Activated CD4-positive, CD25-positive, alpha-beta regulatory T cell treated with anti-CD3 and anti-CD28 coated beads, Interleukin-2, amount 50 U/mL, for 24 hours (primary cell): ENCODE measurements around the gene PHF11.

Source experiments
- ATAC-seq, 2 donors: fragments of 150-1000 bp; cut with Tn5 transposase; one replicate each; pipeline ENCODE4 v1.10.0; 2021; ENCODE audit warnings: mild to moderate bottlenecking in 1 of 2, moderate library complexity in 1 of 2

PHF11 gene

DNA sequence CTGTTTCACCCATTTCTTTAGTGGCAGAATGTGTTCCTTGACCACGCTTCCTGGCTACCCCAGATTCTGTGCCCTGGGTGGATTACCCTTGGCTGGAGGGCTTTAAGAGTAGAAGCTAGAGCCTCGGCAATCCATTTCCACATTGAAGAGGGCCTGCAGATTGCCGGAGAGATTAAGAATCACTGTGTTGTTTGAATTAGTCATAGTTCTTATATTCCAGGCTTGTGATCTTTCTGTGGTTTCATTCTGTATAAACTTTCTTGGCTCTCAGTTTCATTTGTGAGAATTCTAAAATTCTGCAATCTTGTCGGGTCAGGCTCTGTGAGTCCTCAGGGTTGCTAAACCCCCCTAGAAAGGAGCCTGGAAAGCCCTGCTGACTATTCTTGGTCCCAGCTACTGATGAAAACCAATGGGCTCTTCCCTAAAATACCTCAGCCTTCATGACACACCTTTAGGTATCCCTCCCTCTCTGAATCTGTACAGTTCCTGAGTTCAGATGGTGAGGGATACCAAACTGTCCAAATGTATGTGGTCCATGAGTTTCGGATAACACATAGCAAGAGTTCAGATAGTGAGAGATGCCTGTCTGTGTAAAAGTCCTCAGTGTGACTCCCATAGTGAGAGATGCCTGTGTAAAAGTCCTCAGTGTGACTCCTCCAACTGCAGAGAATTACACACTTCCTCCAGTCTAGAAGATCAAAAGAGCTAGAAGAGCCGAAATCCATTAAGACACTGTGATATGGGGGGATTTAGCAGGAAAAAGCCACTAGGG, 4.3 kb downstream of the PHF11 start:
- no peak for ATAC-seq

- no peak for ATAC-seq
Observed at GRCh38 chr13:49502954-49503353, 7.2 kb downstream of the PHF11 start.

DNA sequence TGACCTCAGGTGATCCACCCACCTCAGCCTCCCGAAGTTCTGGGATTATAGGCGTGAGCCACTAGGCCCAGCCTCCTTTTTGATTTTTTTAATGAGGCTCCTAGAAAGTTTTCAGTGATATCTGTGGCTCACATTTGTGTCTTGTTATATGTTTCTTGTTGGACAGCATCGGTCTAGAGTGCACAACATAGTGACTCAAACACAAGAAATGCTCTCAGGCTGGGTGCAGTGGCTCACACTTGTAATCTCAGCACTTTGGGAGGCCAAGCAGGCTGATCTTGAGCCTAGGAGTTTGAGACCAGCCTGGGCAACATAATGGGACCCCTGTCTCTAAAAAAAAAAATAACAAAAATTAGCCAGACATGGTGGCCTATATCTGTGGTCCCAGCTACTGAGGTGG, 8.2 kb downstream of the PHF11 start:
- ATAC-seq = no peak

DNA sequence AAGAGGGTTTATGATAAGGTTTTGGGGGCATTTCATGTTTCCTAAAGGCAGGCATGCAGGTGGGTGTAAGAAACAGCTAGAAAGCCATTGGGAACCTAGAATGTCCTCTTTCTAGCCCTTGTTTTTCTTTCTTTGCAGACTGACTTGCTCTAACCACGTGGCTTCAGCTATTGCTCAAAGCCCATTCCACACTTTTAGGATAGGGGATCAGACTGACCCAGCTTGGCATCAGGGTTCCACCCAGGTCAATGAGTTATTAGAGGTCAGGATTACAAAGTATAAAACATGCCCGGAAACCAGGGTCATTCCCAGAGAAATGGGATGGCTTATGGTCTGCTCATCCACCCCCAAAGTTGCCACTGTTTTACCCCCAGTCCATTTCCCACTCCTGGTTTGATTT, 16.8 kb downstream of the PHF11 start:
- no peak for ATAC-seq

DNA sequence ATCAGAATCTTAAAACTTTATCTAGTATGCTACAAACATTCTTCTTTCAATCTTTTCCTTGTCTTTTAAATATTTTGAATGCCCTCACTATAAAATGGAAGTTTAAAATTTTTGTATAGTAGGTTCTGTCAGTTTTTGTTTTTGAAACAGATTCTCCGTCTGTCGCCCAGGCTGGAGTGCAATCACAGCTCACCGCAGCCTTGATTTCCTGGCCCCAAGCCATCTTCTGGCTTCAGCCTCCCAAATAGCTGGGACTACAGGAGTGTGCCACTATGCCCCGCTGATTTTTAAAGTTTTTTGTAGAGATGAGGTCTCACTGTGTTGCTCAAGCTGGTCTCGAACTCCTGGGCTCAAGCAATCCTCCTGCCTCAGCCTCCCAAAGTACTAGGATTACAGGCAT, 20.7 kb downstream of the PHF11 start:
- ATAC-seq = no peak

- no peak for ATAC-seq
Observed at GRCh38 chr13:49517461-49517860, 21.7 kb downstream of the PHF11 start.

DNA sequence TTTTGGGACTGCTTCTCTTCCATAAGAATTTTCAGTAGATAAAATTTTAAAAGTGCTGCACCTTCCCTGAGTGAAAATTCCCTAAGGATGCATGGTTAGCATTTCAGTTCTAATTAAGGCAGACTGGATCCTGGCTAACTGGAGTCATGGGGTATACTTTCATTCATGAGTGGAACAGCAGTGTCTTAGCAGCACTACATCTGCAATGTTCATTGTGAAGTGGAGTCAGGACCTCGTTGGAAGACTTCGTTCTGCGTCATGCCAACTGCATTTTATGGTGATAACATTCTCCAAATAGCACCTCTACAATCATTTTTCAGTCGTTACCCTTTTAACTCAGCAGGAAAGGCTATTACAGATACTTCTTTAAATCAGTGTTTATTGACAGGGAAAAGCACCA, 25.5 kb downstream of the PHF11 start:
- no peak for ATAC-seq

GRCh38 chr13:49524740-49525501, 29.2 kb downstream of the PHF11 start:
- ATAC-seq = no peak

GRCh38 chr13:49527123-49527522, 31.4 kb downstream of the PHF11 start:
- ATAC-seq = no peak

DNA sequence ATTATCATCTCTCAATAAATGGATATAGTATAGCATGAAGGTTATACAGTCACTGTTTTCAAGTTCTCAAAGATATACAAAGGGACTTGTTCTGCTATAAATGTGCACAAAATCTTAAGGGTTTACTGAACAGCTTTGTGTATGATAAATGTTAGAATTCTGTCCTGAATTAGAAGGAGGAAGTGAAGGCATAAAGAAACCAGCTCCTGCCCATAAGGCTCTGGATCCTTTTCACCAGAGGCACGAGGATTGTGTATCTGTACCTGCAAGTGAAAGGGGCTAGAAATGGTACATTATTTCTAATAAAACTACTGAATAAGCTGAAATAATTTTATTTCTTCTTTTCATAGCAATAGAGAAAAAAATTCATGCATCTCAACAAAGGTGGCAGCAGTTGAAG, 32.4 kb downstream of the PHF11 start:
- ATAC-seq = no peak

DNA sequence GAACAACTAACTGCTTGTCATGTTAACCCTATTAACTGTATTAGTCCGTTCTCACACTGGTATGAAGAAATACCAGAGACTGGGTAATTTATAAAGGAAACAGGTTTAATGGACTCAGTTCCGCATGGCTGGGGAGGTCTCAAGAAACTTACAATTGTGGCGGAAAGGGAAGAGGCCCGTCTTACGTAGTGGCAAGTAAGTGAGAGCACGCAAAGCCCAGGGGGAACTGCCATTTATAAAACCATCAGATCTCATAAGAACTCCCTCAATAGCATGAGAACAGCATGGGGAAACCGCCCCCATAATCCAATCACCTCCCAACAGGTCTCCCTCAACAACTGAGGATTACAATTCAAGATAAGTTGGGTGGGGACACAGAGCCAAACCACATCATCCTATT, 34.7 kb downstream of the PHF11 start:
- ATAC-seq = no peak

DNA sequence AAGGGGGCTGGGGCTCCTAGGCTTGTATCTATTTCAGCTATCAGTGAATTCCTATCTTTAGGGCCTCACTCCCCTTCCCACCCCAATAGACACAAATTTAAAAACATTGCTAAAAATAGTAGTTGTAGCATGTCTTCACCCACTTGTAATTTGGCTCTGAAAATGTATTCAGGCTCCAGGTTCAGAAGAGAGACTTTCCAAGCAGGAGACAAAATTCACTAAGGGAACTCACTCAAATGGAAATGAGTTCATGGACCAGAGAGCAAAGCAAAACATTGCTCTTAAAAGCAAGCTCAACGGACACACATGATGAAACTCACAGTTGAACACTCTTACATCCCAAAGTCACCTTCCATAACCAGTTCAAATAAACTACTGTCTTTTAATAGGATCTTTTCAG, 36.8 kb downstream of the PHF11 start:
- no peak for ATAC-seq

- no peak for ATAC-seq
Observed at GRCh38 chr13:49533011-49533410, 37.3 kb downstream of the PHF11 start.

GRCh38 chr13:49533591-49534269, 38.0 kb downstream of the PHF11 start:
- ATAC-seq = no peak

GRCh38 chr13:49536144-49536873, 40.6 kb downstream of the PHF11 start:
- no peak for ATAC-seq

- ATAC-seq = no peak
Observed at GRCh38 chr13:49538404-49538803, 42.7 kb downstream of the PHF11 start.

GRCh38 chr13:49539313-49539712, 43.6 kb downstream of the PHF11 start:
- no peak for ATAC-seq

DNA sequence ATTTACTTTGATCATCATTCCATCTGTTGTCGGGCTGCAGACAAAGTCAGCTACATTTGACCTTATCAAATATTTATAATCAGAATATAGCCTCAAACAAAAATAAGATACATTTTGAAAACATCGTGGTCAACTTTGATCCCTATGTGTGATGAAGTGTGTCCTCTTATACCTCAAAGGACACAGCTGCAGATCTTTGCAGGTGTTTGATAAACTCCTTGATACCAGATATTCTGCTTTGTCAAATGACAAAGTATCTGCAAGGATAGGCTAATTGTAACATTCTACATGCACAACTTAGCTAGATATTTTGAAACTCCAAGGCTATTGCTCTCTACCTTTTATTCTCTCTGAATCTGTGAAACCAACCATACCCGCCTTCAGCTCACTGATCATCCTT, 44.0 kb downstream of the PHF11 start:
- ATAC-seq = no peak

GRCh38 chr13:49540552-49540951, 44.8 kb downstream of the PHF11 start:
- ATAC-seq = peak in 1 of 2 donors; percentile 30

DNA sequence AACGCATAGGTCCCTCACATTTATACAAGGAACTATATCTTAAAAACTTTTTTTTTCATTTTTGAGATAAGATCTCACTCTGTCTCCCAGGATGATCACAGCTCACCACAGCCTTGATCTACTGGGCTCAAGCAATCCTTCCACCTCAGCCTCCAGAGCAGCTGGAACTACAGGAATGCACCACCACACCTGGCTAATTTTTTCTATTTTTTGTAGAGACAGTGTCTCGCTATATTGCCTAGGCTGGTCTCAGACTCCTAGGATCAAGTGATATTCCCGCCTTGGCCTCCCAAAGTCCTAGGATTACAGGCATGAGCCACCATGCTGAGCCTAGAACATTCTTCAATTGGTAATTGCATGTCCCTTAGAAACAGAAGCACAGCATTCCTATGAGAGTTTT, 47.9 kb downstream of the PHF11 start:
- ATAC-seq = no peak

GRCh38 chr13:49545661-49546060, 49.9 kb downstream of the PHF11 start:
- no peak for ATAC-seq

DNA sequence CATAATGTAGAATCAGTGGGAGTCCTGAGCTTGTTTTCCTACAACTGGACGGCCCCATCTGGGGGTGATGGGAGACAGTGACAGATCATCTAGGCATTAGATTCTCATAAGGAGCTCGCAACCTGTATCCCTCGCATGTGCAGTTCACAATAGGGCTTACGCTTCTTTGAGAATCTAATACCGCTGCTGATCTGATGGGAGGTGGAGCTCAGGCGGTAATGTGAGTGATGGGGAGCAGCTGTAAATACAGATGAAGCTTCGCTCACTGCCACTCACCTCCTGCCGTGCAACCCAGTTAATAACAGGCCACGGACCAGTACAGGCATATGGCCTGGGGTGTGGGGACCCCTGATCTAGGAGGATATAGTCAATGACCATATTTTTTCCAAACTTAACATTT, 50.8 kb downstream of the PHF11 start:
- ATAC-seq = no peak

DNA sequence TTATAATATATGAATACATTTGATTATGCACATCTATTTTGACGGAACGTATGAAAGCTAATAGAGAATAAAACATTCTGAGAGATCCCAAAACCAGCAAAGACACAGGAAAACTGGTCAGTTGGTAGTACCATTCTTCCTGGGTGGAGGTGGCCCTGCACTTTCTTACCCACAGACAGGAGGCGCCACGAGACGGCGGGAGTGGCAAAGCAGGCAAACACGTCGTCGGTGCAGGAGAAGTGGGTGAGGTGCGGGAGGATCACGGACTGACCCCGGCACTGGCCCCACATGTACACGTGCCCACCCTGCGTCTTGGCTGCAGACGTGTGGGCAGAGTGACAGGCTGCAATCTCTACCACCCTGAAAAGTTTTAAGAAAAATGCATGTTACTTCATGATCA, 53.5 kb downstream of the PHF11 start:
- ATAC-seq = no peak
